ENCODE measurements around the gene RNF111. TPM values are rescaled to one million over a fixed set of nuclear protein-coding genes. Genes with fewer than 3 reads are reported as not detected.

RNF111 gene
- polyA plus RNA-seq, 2 of the 4 experiments (the other 2 are of a cell fraction) = 25.0 to 42.7 TPM

DNA sequence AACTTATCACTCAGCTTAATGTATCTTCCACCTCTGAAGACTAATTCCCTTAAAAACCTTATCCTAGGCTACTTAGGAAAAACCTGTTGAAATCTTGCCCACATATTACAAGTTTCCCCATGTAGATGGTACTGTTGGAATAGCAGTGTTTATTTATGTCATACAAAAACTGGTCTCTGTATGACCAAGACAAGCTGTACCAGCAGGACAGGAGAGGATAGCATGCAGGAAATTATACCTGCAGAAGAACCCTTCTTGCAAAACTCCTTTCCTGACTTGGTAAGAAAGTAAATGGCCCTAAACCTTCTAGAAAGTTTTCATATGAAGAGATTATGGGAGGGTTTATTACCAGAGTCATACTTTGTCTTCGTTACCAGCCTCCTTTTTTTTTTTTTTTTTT lies 25.3 kb upstream of the RNF111 start:
- POLR2A ChIA-PET = no interaction called here
- 77% methylated on average over 1 of the region's 1 CpG for WGBS (ENCODE audit: missing lambda C conversion rate)

DNA sequence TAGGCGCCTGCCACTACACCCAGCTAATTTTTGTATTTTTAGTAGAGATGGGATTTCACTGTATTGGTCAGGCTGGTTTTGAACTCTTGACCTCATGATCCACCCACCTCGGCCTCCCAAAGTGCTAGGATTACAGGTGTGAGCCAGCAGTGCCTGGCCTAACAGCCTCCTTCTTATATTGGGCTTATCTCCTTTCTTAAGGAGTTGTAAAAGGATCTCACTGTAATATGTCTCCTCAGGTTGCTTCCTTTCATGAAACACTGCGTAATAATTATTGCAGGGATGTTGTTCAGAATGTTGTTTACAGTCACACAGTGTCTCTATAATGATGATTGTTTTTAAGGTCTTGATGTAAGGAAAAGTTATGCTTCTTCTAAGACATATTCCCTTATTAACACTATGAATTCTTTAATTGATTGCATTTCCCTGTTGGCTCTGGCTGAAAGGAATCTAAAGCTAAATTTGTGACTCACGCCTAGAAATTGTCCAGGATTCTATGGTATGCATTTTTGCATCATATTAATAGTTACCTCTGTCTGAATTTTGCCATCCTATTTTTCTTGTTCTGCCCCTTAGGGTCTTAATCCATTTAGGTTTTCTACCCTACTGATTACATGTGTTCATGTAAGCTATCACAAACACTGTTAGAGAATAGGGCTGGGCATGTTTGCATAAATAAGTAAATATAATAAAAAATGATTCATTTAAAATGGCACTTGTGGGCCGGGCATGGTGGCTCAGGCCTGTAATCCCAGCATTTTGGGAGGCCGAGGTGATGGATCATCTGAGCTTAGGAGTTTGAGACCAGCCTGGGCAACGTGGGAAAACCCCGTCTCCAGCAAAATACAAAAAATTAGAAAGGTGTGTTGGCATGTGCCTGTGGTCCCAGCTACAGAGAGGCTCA lies 24.5 kb upstream of the RNF111 start:
- Histone ChIP-seq H3K27ac (peak overlapping the region in 1 of 2 experiments; percentile 40; a peak in 3 of 6 replicates), H3K4me2 (peak overlapping the region; percentile 35; the same call in 2 of the 3 replicates), H3K4me3 (no peak overlapping the region), H3K4me1 (peaks cover 12% of the 10 kb centered on the region), H3K9me3 (no peaks in the 10 kb centered on the region)
- TF ChIP-seq HOXA7 (CRISPR knock-in tag; IDR thresholded peaks at IDR 0.05) = no peak
- no peak for TF ChIP-seq FOSL2 (IDR thresholded peaks at IDR 0.05)
- peak; percentile 36; the same call in 1 of the 2 replicates for TF ChIP-seq FOSL2 (CRISPR knock-in tag; IDR thresholded peaks at IDR 0.05)
- ATAC-seq (peak in 1 of 2 experiments; percentile 76; a peak in 4 of 6 replicates), DNase-seq (ENCODE audit: low read depth in 1 of 2, low spot score in 1 of 2) (peak in 1 of 2 experiments; percentile 58), FAIRE-seq (peak; percentile 67)
- WGBS (ENCODE audit: missing lambda C conversion rate) = 53% methylated on average over 8 of the region's 8 CpGs
- ChIA-PET POLR2A (no interaction called here), CTCF (interaction anchor here (0.7 to 1.9 kb wide), 7 partner anchors 8 to 566 kb away, joined by 3 to 8 read pairs (median 3); no protein-coding TSS in a partner anchor)

More for the DNA sequence above, 25.3 kb upstream of the RNF111 start:
- Histone ChIP-seq H3K4me3 (no peak overlapping the region), H3K4me2 (no peak overlapping the region), H3K9me3 (no peaks in the 10 kb centered on the region), H3K27ac (no peak overlapping the region), H3K4me1 (peaks cover 13% of the 10 kb centered on the region)
- CTCF ChIA-PET = interaction anchor here (0.6 to 1.9 kb wide), 3 partner anchors 18 to 567 kb away, joined by 3 to 4 read pairs (median 4); no protein-coding TSS in a partner anchor
- no peak for FAIRE-seq
- DNase-seq (ENCODE audit: low read depth in 1 of 2, low spot score in 1 of 2) = no peak
- ATAC-seq = no peak
- TF ChIP-seq ZC3H11A (IDR thresholded peaks at IDR 0.05) (no peak), MAFK (IDR thresholded peaks at IDR 0.05; ENCODE audit: partially characterized antibody) (no peak), HEYL (CRISPR knock-in tag; IDR thresholded peaks at IDR 0.05) (no peak), MYC (IDR thresholded peaks at IDR 0.05; ENCODE audit: borderline replicate concordance, low read length) (no peak), TP53 (CRISPR knock-in tag; IDR thresholded peaks at IDR 0.05) (no peak), NPAS2 (CRISPR knock-in tag; IDR thresholded peaks at IDR 0.05; ENCODE audit: borderline replicate concordance) (no peak), FOXS1 (CRISPR knock-in tag; IDR thresholded peaks at IDR 0.05) (no peak), POLR2A (IDR thresholded peaks at IDR 0.05; ENCODE audit: low read length) (no peak), RNF2 (IDR thresholded peaks at IDR 0.05; ENCODE audit: borderline replicate concordance, low read depth) (no peak), RAD21 (conservative IDR thresholded peaks at IDR 0.05 in 1 of 2, IDR thresholded peaks at IDR 0.05 in 1 of 2) (no peak), NFE2L2 (conservative IDR thresholded peaks at IDR 0.05; ENCODE audit: low read length) (no peak), POLR2AphosphoS2 (conservative IDR thresholded peaks at IDR 0.05; ENCODE audit: low read length) (no peak), ZSCAN20 (CRISPR knock-in tag; IDR thresholded peaks at IDR 0.05) (no peak), ZFP36 (IDR thresholded peaks at IDR 0.05; ENCODE audit: borderline replicate concordance, partially characterized antibody) (no peak)
- TF ChIP-seq, protein P1, sequence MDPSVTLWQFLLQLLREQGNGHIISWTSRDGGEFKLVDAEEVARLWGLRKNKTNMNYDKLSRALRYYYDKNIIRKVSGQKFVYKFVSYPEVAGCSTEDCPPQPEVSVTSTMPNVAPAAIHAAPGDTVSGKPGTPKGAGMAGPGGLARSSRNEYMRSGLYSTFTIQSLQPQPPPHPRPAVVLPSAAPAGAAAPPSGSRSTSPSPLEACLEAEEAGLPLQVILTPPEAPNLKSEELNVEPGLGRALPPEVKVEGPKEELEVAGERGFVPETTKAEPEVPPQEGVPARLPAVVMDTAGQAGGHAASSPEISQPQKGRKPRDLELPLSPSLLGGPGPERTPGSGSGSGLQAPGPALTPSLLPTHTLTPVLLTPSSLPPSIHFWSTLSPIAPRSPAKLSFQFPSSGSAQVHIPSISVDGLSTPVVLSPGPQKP (IDR thresholded peaks at IDR 0.05; ENCODE audit: low read depth, low read length) = no peak

DNA sequence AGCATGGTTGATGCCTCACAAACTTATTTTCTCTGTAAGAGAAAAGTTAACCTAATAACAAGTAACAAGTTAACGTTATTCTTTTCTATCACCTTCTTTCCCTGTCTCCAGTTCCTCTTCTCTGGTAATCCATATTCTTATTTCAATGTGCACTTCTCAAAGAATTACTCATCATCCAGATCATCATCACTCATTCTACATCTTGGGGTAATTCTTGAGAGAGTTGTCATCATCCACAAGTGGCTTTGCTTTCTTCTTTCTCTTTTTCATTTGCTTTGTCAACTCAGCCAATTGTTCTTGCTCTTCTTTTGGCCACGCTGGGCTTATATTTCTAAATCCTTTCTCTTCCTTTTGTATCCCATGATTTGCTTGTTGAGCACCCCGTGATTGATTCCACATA lies 20.8 kb upstream of the RNF111 start:
- TF ChIP-seq CBX8 (IDR thresholded peaks at IDR 0.05) (no peak), FOXS1 (CRISPR knock-in tag; IDR thresholded peaks at IDR 0.05) (no peak), HEYL (CRISPR knock-in tag; IDR thresholded peaks at IDR 0.05) (no peak), FOSL2 (IDR thresholded peaks at IDR 0.05) (no peak), FOSL2 (CRISPR knock-in tag; IDR thresholded peaks at IDR 0.05) (peak; percentile 14; the same call in 1 of the 2 replicates), RAD21 (conservative IDR thresholded peaks at IDR 0.05 in 1 of 2, IDR thresholded peaks at IDR 0.05 in 1 of 2) (no peak), HOXB13 (CRISPR knock-in tag; IDR thresholded peaks at IDR 0.05; ENCODE audit: low read depth) (no peak)
- TF ChIP-seq, protein P1 (IDR thresholded peaks at IDR 0.05; ENCODE audit: low read depth, low read length) = no peak
- no peak for DNase-seq (ENCODE audit: low read depth in 1 of 2, low spot score in 1 of 2)
- Histone ChIP-seq H3K27ac (no peak overlapping the region), H3K9me3 (no peaks in the 10 kb centered on the region), H3K4me3 (no peak overlapping the region), H3K4me1 (peaks cover 12% of the 10 kb centered on the region), H3K4me2 (no peak overlapping the region)
- ChIA-PET POLR2A (no interaction called here), CTCF (interaction anchor here (0.8 to 2.6 kb wide), 5 partner anchors 9 to 754 kb away, joined by 3 to 24 read pairs (median 4); no protein-coding TSS in a partner anchor)
- 34% methylated on average over 3 of the region's 3 CpGs for WGBS (ENCODE audit: missing lambda C conversion rate)
- 0 out of 6 replicates have a peak, but pooled peaks of 1 of the 2 experiments have one; percentile 47 for ATAC-seq
- peak; percentile 95 for FAIRE-seq
